NT2/D1 (cell line): Measurements from ENCODE around the gene FEM1B.

Experiments
- DNase-seq: peaks from one replicate; pipeline ENCODE4 v3.0.0-alpha.2; 2011; ENCODE audit warnings: low read depth, low spot score
- H3K27me3 ChIP-seq: 2 replicates; pipeline ENCODE4 v1.6.0; 2011; ENCODE audit warnings: mild to moderate bottlenecking; ENCODE audit not compliant: insufficient read length, insufficient read depth
- H3K36me3 ChIP-seq: 2 replicates; pipeline ENCODE4 v1.6.1; 2011; ENCODE audit warnings: mild to moderate bottlenecking, low read length, mixed read lengths; ENCODE audit not compliant: insufficient read depth, insufficient read length
- H3K4me1 ChIP-seq: 2 replicates; pipeline ENCODE4 v1.5.1; 2011; ENCODE audit not compliant: insufficient read depth, insufficient read length
- H3K4me3 ChIP-seq: 2 replicates; pipeline ENCODE4 v1.5.1; 2011; ENCODE audit warnings: low read depth; ENCODE audit not compliant: insufficient read length
- H3K9ac ChIP-seq: 2 replicates; pipeline ENCODE4 v1.6.0; 2011; ENCODE audit warnings: low read depth; ENCODE audit not compliant: insufficient read length
- H3K9me3 ChIP-seq: 2 replicates; pipeline ENCODE4 v1.5.1; 2011; ENCODE audit warnings: mild to moderate bottlenecking, low read length; ENCODE audit not compliant: insufficient read depth
- SUZ12 ChIP-seq: IDR thresholded peaks from 2 replicates; pipeline ENCODE4 v1.6.1; 2011; ENCODE audit not compliant: insufficient read length, insufficient read depth; ENCODE audit errors: extremely low read depth
- YY1 ChIP-seq: IDR thresholded peaks from 2 replicates; pipeline ENCODE4 v1.6.1; 2011; ENCODE audit not compliant: insufficient read length, insufficient read depth
- ZNF274 ChIP-seq: IDR thresholded peaks from 2 replicates; pipeline ENCODE4 v1.6.1; 2011; ENCODE audit warnings: mild to moderate bottlenecking, low read depth, low read length

FEM1B gene

DNA sequence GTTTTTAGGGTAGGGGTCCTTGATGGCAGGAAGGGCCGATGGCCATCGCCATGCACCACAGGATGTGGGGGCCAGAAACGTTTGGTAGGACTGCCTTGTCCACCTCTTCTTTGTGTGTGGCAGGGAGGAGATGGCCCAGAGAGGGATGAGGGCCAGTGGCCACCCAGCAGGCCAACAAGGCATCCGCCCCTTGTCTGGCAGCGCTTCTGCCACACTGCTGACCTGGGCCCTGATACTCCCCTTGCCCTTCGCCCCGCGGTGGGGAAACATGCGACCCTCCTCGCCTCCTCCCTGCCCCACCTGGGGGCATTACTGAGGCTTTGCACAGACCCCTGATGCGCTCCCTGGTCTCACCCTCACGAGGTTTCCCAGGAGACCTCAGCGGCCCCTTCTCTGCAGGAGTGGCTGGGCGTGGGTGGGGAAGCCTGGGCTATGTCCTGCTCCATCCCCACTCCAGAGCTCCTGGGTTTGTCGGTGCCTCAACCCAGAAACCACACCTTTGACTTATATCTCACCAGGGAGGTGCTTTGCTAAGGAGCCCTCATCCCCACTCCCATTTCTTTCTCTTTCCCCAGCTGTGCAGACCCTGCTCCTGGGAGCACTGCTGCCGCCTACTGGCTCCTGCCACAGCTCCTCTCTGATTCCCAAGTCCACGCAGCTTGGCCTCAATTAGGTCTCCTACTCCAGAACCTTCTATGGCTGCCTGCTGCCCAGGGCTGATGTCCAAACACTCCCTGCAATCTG, 38.7 kb downstream of the FEM1B start:
- no peak for TF ChIP-seq YY1
- no peak for TF ChIP-seq ZNF274
- no peak overlapping the region for H3K4me3 ChIP-seq
- peak; percentile 27 for DNase-seq
- peak overlapping the region; percentile 72 for H3K9ac ChIP-seq
- H3K4me1 ChIP-seq: peaks cover 29% of the 10 kb centered on the region
- no peaks in the 10 kb centered on the region for H3K9me3 ChIP-seq
- H3K36me3 ChIP-seq: peaks cover 14% of the 10 kb centered on the region
- H3K27me3 ChIP-seq: no peaks in the 10 kb centered on the region

GRCh38 chr15:68317281-68318007, 39.9 kb downstream of the FEM1B start:
- Histone ChIP-seq H3K4me3 (no peak overlapping the region), H3K27me3 (no peaks in the 10 kb centered on the region), H3K9ac (no peak overlapping the region), H3K4me1 (peaks cover 29% of the 10 kb centered on the region), H3K36me3 (peaks cover 9% of the 10 kb centered on the region), H3K9me3 (no peaks in the 10 kb centered on the region)
- no peak for TF ChIP-seq YY1
- TF ChIP-seq SUZ12: no peak
- no peak for TF ChIP-seq ZNF274
- no peak for DNase-seq

- H3K4me3 ChIP-seq: no peak overlapping the region
- no peak for DNase-seq
- TF ChIP-seq YY1 (no peak), SUZ12 (no peak), ZNF274 (no peak)
Measured at GRCh38 chr15:68318008-68318835, 40.7 kb downstream of the FEM1B start.

GRCh38 chr15:68318931-68319909, 41.7 kb downstream of the FEM1B start:
- Histone ChIP-seq H3K9ac (no peak overlapping the region), H3K9me3 (no peaks in the 10 kb centered on the region), H3K27me3 (no peaks in the 10 kb centered on the region), H3K4me1 (peaks cover 21% of the 10 kb centered on the region), H3K36me3 (peaks cover 7% of the 10 kb centered on the region), H3K4me3 (no peak overlapping the region)
- TF ChIP-seq ZNF274 (no peak), YY1 (no peak), SUZ12 (no peak)
- no peak for DNase-seq

More at GRCh38 chr15:68318008-68318835, 40.7 kb downstream of the FEM1B start:
- H3K27me3 ChIP-seq: no peaks in the 10 kb centered on the region
- H3K36me3 ChIP-seq: peaks cover 7% of the 10 kb centered on the region
- no peaks in the 10 kb centered on the region for H3K9me3 ChIP-seq
- H3K9ac ChIP-seq: no peak overlapping the region
- H3K4me1 ChIP-seq: peaks cover 24% of the 10 kb centered on the region

GRCh38 chr15:68319997-68320396, 42.5 kb downstream of the FEM1B start:
- TF ChIP-seq SUZ12: no peak
- TF ChIP-seq YY1: no peak
- TF ChIP-seq ZNF274: no peak
- no peak overlapping the region for H3K4me3 ChIP-seq
- H3K27me3 ChIP-seq: no peaks in the 10 kb centered on the region

DNA sequence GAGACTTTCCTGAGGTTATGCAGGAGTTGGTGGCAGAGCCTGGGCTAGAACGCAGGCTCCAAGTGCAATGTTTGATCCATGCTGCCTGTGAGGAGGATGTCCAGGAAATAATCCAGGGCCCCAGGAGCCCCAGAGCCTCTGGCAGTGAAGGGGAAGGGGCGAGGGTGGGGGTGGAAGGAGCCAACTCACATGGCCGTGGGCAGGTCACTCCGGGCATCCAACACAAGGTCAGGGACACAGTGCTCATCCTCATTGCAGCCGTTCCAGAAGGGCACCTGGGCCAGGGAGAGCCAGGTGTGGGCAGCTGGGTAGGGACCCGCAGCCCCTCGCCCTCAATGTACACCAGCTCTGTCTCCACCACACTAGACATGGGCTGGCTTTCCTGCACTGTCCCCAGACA, 43.7 kb downstream of the FEM1B start:
- no peak overlapping the region for H3K9ac ChIP-seq
- no peak for TF ChIP-seq SUZ12
- no peak for TF ChIP-seq YY1
- no peak for TF ChIP-seq ZNF274

More at GRCh38 chr15:68319997-68320396, 42.5 kb downstream of the FEM1B start:
- Histone ChIP-seq H3K9me3 (no peaks in the 10 kb centered on the region), H3K9ac (no peak overlapping the region), H3K36me3 (peaks cover 7% of the 10 kb centered on the region), H3K4me1 (peaks cover 21% of the 10 kb centered on the region)
- DNase-seq: no peak

More for the DNA sequence above, 43.7 kb downstream of the FEM1B start:
- DNase-seq: no peak
- Histone ChIP-seq H3K9me3 (no peaks in the 10 kb centered on the region), H3K4me1 (peaks cover 12% of the 10 kb centered on the region), H3K4me3 (no peak overlapping the region), H3K27me3 (no peaks in the 10 kb centered on the region), H3K36me3 (peaks cover 7% of the 10 kb centered on the region)
